Activated naive CD4-positive, alpha-beta T cell treated with anti-CD3 and anti-CD28 coated beads, Interleukin-2, amount 50 U/mL, for 72 hours (primary cell): ENCODE data around the gene PLEKHD1. TPM values are rescaled to one million over a fixed set of nuclear protein-coding genes. Genes with fewer than 3 reads are reported as not detected.

ENCODE experiments used
- ATAC-seq, 2 donors: fragments of 150-1000 bp; cut with Tn5 transposase; 2 replicates each; pipeline ENCODE4 v1.10.0; 2021; ENCODE audit warnings: mild to moderate bottlenecking in 2 of 2, moderate library complexity in 2 of 2
- DNase-seq, 2 donors: peaks; one replicate each; pipeline ENCODE4 v3.0.0; 2021 to 2022; ENCODE audit warnings: low spot score in 2 of 2
- H3K27ac Mint-ChIP-seq, 2 donors: one replicate each; pipeline ENCODE4 v1.8.0; 2022; ENCODE audit warnings: mild to moderate bottlenecking in 2 of 2, mixed read lengths in 2 of 2
- H3K36me3 Mint-ChIP-seq, 2 donors: one replicate each; pipeline ENCODE4 v1.8.0; 2022; ENCODE audit warnings: mixed read lengths in 2 of 2
- H3K9me3 Mint-ChIP-seq, 2 donors: one replicate each; pipeline ENCODE4 v1.8.0; 2022; ENCODE audit warnings: mixed read lengths in 2 of 2
- total RNA-seq, 2 donors: library from RNA; stranded (reverse); gene quantifications; one replicate each; pipeline ENCODE4 v1.2.3, GENCODE V29; 2022

Gene PLEKHD1
- under 1 TPM; 0.05 to 0.12 TPM for total RNA-seq

GRCh38 chr14:69484444-69485314, at the start of gene PLEKHD1:
TSS of gene PLEKHD1 (plus strand) at chr14:69484728. CDS start at chr14:69484966, 238 bp downstream.
- Mint-ChIP-seq H3K36me3 (no peaks in the 10 kb centered on the region), H3K27ac (no peak within 1 kb of the TSS), H3K9me3 (no peaks in the 10 kb centered on the region)
- ATAC-seq (peak in 1 of 2 donors; percentile 60), DNase-seq (no peak)

DNA sequence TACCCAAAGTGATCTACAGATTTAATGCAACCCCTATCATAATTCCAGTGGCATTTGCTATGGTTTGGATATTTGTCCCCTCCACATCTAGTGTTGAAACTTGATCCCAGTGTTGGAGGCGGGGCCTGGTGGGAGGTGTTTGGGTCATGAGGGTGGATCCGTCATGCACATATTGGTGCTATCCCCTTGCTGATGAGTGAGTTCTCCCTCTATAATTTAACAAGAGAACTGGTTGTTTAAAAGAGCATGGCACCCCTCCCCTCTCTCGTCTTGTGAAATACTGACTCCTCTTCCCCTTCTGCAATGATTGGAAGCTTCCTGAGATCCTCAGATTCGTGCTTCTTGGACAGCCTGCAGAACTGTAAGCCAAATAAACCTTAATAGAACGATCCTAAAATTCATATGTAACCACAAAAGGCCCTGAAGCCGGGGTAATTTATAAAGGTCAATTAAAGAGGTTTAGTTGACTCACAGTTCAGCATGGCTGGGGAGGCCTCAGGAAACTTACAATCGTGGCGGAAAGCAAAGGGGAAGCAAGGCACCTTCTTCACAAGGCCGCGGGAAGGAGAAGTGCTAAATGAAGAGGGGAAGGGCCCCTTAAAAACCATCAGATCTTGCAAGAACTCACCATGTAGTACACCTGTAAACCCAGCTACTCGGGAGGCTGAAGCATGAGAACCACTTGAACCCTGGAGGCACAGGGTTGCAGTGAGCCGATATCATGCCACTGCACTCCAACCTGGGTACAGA, 44.8 kb upstream of the PLEKHD1 start:
- DNase-seq (no peak), ATAC-seq (no peak)
- no peak overlapping the region for H3K27ac Mint-ChIP-seq
- H3K9me3 Mint-ChIP-seq = no peaks in the 10 kb centered on the region
- H3K36me3 Mint-ChIP-seq = peaks cover 5 to 7% of the 10 kb centered on the region in 2 donors

- DNase-seq (no peak), ATAC-seq (no peak)
- Mint-ChIP-seq H3K36me3 (peaks cover 5 to 11% of the 10 kb centered on the region in 2 donors), H3K9me3 (no peaks in the 10 kb centered on the region), H3K27ac (peak overlapping the region in 1 of 2 donors; percentile 81)
Measured at GRCh38 chr14:69441948-69442347, 42.6 kb upstream of the PLEKHD1 start.

DNA sequence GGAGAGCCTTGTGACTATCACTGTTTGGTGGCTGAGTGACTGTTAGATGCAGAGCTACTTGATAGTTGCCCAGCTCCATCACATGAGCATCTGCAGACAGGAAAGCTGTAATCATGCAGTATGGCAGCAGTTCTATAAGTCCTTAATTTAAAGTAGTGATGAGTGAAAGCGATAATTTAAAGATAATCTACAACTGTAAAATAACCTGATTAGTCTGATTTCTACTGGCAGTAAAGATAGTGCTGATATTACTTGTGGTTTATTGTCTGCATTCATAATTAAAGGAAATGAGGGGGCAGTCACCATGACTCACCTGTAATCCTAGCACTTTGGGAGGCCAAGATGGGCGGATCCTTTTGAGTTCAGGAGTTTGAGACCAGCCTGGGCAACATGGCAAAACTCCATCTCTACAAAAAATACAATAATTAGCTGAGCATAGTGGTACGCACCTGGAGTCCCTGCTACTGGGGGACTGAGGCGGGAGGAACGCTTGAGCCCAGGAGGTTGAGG, 41.2 kb upstream of the PLEKHD1 start:
- Mint-ChIP-seq H3K9me3 (no peaks in the 10 kb centered on the region), H3K36me3 (peaks cover 5 to 11% of the 10 kb centered on the region in 2 donors), H3K27ac (peak overlapping the region in 1 of 2 donors; percentile 32)
- no peak for ATAC-seq
- no peak for DNase-seq

DNA sequence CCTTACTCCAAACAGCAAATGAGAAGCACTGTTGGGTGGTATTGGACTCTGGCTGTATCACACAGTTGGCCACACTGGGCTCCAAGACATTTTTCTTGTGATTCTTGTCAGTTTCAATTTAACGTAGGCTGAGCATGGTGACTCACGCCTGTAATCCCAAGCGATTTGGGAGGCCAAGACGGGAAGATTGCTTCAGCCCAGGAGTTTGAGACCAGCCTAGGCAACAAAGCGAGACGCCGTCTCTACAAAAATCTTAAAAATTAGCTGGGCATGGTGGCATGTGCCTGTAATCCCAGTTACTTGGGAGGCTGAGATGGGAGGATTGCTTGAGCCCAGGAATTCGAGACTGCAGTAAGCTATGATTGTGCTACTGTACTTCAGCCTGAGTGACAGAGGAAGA, 35.3 kb upstream of the PLEKHD1 start:
- ATAC-seq (no peak), DNase-seq (no peak)
- Mint-ChIP-seq H3K9me3 (no peaks in the 10 kb centered on the region), H3K27ac (no peak overlapping the region), H3K36me3 (peaks cover 0 to 4% of the 10 kb centered on the region in 2 donors)

DNA sequence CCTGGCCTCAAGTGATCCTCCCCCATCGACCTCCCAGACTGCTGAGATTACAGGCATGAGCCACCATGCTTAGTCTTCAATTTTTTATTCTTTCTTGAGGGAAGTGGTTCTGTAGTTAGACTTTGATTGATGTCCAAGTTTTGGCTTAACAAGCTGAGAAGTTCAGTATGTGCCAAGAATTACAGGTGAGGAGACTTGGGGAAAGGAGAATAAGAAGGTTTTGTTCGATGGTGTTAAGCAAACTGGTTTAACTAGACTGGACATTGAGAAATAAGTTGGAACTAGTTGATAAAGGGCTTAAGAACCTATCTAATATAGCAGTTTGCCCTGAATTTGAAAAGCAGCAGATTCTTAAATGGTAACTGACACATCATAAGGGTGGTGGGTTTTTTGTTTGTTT, 32.6 kb upstream of the PLEKHD1 start:
- Mint-ChIP-seq H3K27ac (no peak overlapping the region), H3K9me3 (no peaks in the 10 kb centered on the region), H3K36me3 (no peaks in the 10 kb centered on the region)
- no peak for DNase-seq
- ATAC-seq = no peak

DNA sequence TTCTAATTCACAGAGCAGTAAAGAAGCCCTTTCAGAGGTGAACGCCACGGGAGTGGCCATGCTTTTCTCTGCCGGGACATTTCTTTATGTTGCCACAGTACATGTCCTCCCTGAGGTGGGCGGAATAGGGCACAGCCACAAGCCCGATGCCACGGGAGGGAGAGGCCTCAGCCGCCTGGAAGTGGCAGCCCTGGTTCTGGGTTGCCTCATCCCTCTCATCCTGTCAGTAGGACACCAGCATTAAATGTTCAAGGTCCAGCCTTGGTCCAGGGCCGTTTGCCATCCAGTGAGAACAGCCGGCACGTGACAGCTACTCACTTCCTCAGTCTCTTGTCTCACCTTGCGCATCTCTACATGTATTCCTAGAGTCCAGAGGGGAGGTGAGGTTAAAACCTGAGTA, 26.2 kb upstream of the PLEKHD1 start:
- H3K36me3 Mint-ChIP-seq = peaks cover 4% of the 10 kb centered on the region in 2 donors
- DNase-seq = no peak
- no peak overlapping the region for H3K27ac Mint-ChIP-seq

DNA sequence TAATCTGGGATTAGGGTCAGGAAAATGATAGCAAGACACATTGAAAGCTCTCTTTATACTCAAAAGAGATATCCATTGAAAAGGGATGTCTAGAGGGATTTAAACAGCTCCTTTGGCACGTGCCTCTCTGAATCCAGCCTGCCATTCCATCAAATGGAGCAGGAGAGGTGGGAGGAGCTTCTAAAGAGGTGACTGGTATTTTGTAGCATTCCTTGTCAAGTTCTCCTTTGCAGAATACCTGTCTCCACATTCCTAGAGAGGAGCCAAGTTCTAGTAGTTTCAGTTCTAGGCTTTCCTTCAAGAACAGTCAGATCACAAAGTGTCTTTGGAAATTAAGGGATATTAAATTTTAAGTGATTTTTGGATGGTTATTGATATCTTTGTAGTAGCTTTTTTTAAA, 25.4 kb upstream of the PLEKHD1 start:
- ATAC-seq (no peak), DNase-seq (no peak)
- Mint-ChIP-seq H3K27ac (no peak overlapping the region), H3K9me3 (no peaks in the 10 kb centered on the region), H3K36me3 (peaks cover 4% of the 10 kb centered on the region in 2 donors)

More for the DNA sequence above, 26.2 kb upstream of the PLEKHD1 start:
- no peak for ATAC-seq
- H3K9me3 Mint-ChIP-seq = no peaks in the 10 kb centered on the region

- ATAC-seq (peak; percentile 84 to 88), DNase-seq (peak in 1 of 2 donors; percentile 46)
- no peak overlapping the region for H3K27ac Mint-ChIP-seq
- H3K9me3 Mint-ChIP-seq = no peaks in the 10 kb centered on the region
- H3K36me3 Mint-ChIP-seq = peaks cover 4% of the 10 kb centered on the region in 2 donors
Measured at GRCh38 chr14:69460093-69460701, 24.3 kb upstream of the PLEKHD1 start.

- no peak for DNase-seq
- H3K36me3 Mint-ChIP-seq = no peaks in the 10 kb centered on the region
- no peak overlapping the region for H3K27ac Mint-ChIP-seq
- no peaks in the 10 kb centered on the region for H3K9me3 Mint-ChIP-seq
- ATAC-seq = no peak
Measured at GRCh38 chr14:69464379-69464778, 20.1 kb upstream of the PLEKHD1 start.

- H3K36me3 Mint-ChIP-seq = no peaks in the 10 kb centered on the region
- no peak for ATAC-seq
- no peaks in the 10 kb centered on the region for H3K9me3 Mint-ChIP-seq
- DNase-seq = no peak
- no peak overlapping the region for H3K27ac Mint-ChIP-seq
Measured at GRCh38 chr14:69464829-69465228, 19.7 kb upstream of the PLEKHD1 start.

- Mint-ChIP-seq H3K9me3 (no peaks in the 10 kb centered on the region), H3K36me3 (no peaks in the 10 kb centered on the region), H3K27ac (no peak overlapping the region)
- ATAC-seq (no peak), DNase-seq (no peak)
Measured at GRCh38 chr14:69468949-69469348, 15.6 kb upstream of the PLEKHD1 start.

- Mint-ChIP-seq H3K9me3 (no peaks in the 10 kb centered on the region), H3K36me3 (no peaks in the 10 kb centered on the region), H3K27ac (no peak overlapping the region)
- ATAC-seq (no peak), DNase-seq (no peak)
Measured at GRCh38 chr14:69471436-69471835, 13.1 kb upstream of the PLEKHD1 start.

GRCh38 chr14:69471916-69472315, 12.6 kb upstream of the PLEKHD1 start:
- DNase-seq = no peak
- no peaks in the 10 kb centered on the region for H3K36me3 Mint-ChIP-seq
- ATAC-seq = peak; percentile 37 to 52
- H3K27ac Mint-ChIP-seq = peak overlapping the region in 1 of 2 donors; percentile 10
- H3K9me3 Mint-ChIP-seq = no peaks in the 10 kb centered on the region

GRCh38 chr14:69473260-69473659, 11.3 kb upstream of the PLEKHD1 start:
- H3K36me3 Mint-ChIP-seq = no peaks in the 10 kb centered on the region
- no peaks in the 10 kb centered on the region for H3K9me3 Mint-ChIP-seq
- ATAC-seq = no peak
- no peak for DNase-seq
- no peak overlapping the region for H3K27ac Mint-ChIP-seq

- no peak overlapping the region for H3K27ac Mint-ChIP-seq
- no peak for DNase-seq
- no peaks in the 10 kb centered on the region for H3K9me3 Mint-ChIP-seq
- ATAC-seq = no peak
- no peaks in the 10 kb centered on the region for H3K36me3 Mint-ChIP-seq
Measured at GRCh38 chr14:69473946-69474345, 10.6 kb upstream of the PLEKHD1 start.
